Cardiac fibroblast (primary cell): ENCODE results near the gene MAMDC4.

Experiments used
- DNase-seq, 2 donors: peaks; one replicate each; pipeline versions ENCODE4 v3.0.0 to v3.0.0-alpha.2; 2010; ENCODE audit warnings: low read depth in 2 of 2
- H3K4me3 ChIP-seq, 2 donors: replicated peaks in 1 of 2; 1 replicate in 1 of 2; 2 replicates in 1 of 2; pipeline ENCODE4 v1.5.1; 2011; ENCODE audit warnings: low read depth in 2 of 2, low read length in 2 of 2, mild to moderate bottlenecking in 2 of 2, moderate library complexity in 1 of 2
- TF ChIP-seq, protein P1 (sequence below): IDR thresholded peaks from one replicate; pipeline ENCODE4 v1.5.1; 2011; ENCODE audit warnings: low read depth, mild to moderate bottlenecking, low read length, inconsistent platforms

The MAMDC4 gene

DNA sequence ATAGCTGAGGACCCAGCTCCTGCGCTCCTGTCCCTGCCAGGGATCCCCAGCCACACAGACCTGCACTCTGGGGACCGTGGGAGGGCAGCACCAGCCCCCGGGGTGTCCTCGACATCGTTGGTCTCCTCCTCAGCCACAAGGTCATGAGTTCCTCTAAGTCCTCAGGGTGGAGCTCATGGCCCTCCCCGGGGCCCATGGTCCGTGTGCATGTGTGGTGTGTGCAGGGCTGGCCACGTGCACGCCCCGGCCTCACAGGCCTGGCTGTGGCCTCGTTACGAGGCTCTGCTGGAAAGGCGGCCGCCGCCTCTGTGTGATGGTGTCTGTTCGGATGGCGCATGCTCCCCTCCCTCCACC lies 26.0 kb upstream of the MAMDC4 start:
- no peak overlapping the region for H3K4me3 ChIP-seq
- no peak for DNase-seq
- TF ChIP-seq, protein P1, sequence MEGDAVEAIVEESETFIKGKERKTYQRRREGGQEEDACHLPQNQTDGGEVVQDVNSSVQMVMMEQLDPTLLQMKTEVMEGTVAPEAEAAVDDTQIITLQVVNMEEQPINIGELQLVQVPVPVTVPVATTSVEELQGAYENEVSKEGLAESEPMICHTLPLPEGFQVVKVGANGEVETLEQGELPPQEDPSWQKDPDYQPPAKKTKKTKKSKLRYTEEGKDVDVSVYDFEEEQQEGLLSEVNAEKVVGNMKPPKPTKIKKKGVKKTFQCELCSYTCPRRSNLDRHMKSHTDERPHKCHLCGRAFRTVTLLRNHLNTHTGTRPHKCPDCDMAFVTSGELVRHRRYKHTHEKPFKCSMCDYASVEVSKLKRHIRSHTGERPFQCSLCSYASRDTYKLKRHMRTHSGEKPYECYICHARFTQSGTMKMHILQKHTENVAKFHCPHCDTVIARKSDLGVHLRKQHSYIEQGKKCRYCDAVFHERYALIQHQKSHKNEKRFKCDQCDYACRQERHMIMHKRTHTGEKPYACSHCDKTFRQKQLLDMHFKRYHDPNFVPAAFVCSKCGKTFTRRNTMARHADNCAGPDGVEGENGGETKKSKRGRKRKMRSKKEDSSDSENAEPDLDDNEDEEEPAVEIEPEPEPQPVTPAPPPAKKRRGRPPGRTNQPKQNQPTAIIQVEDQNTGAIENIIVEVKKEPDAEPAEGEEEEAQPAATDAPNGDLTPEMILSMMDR = no peak

DNA sequence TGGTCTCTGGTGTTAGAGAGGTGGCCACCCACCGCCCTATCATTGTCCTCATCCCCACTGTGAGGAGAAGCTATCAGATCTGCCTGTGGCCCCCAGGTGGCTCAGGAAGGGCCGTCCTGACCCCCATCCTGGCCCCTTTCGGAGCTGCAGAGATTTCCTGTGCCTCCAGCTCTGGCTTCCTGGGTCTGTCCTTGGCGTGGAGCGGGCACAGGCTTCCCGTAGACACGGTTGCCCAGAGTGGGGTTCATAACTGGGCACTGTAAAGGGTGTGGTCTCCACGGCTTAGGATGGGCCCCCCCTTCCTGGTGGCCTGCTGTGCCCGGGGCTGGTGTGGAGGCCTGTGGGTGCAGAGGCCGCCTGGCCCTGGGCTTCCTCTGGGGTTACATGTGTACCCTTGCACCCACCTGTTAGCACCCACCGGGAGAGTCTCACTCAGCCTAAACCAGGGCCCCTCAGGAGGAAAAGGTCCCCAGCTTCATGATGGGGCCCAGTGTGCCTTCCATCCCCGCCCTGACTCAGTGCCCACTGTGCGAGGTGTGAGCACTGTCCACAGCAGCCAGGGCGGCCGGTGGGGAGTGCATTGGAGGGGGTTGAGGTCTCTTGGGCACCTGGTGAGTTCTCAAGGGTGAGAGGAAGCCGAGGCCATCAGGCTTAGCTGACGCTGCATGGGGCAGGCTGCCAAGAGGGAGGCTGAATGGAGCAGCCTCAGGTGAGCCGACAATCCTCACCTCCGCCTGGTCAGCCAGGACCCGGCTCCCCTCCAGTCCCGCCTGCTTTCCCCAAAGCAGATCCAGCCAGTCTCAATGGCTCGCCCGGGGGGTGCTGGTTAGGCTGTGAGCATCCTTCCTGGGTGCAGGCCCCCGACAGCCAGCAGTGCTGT lies 25.2 kb upstream of the MAMDC4 start:
- DNase-seq = no peak
- TF ChIP-seq, protein P1 = no peak

DNA sequence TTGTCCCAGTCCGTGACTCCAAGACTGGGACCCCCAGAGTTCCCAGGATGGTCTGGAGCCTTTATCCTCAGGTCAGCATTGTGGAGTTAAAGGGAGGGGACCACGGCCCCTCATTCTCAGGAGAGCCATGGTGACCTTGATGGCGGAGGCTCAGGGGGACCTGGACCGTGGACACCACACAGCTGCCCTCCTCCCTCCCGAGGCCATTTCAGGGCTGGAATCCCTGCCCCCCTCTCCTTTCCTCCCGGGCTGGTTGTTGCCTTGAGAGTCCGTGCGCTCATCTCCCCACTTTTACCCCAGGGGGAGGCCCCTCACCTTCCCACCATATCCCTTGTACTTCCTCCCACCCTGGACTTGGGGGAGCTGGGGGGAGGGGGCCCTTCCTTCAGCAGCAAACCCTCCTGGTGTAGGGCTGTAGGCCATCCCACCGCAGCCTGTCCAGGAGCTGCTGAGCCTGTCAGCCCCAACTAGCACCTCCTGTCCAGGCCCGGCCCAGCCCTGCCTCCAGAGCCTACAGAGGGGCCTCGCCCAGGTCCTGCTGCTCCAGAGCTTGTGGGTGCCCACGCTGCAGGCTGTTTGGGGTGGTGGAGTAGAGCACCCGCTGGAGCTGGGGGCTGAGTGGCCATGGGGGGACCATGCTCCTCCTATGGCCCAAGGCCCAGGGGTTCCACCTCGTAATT lies 24.2 kb upstream of the MAMDC4 start:
- TF ChIP-seq, protein P1 = no peak
- no peak for DNase-seq
- no peak overlapping the region for H3K4me3 ChIP-seq

More for the DNA sequence above, 25.2 kb upstream of the MAMDC4 start:
- no peak overlapping the region for H3K4me3 ChIP-seq

DNA sequence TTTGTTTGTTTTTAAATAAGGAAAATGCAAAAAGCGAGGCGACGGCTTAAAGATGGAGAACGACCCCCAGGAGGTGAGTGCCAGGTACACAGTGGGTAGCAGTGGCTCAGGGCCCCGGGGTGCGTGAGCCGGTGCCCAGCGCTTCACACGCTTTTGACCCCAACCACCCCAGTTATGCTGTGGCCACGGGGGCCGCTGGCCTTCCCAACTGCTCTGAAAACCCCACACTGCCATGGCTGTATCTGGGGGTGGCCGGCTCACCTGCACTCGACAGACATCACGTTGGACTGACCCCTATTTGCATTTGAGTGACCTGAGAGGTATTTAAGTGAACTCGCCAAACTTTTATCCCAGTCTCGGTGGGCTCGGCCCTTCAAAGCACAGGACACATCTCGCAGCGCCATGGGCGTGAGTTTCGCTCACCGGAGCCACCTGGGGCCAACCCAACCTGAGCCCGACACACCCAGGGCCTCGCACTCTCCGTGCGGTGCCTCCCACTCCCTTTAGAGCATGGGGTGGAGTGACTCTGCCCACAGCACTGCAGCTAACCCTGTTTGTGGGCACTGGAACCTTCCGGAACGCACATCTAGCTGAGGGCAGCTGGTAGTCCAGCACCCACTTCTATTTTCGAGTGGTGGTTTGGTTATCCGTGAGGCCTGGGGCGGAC lies 23.5 kb upstream of the MAMDC4 start:
- TF ChIP-seq, protein P1 = no peak
- H3K4me3 ChIP-seq = no peak overlapping the region
- DNase-seq = no peak

DNA sequence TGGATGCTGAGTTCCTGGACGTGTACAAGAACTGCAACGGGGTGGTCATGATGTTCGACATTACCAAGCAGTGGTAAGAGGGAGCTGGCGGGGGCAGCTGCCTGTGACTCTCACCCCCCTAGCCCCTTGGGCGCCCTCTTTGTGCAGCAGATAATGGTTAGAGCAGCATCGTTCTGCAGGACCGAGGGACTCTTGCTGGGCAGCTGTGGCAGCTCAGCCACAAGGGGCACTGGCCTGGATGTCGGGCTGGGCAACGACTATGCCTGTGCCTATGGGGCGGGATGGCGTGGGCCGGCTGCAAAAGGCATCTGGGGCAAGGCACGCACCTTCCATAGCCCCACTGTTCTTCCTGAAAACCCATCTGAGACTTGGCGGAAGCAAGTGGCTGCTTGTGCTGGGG lies 22.7 kb upstream of the MAMDC4 start:
- TF ChIP-seq, protein P1 = no peak
- DNase-seq = no peak
- no peak overlapping the region for H3K4me3 ChIP-seq

DNA sequence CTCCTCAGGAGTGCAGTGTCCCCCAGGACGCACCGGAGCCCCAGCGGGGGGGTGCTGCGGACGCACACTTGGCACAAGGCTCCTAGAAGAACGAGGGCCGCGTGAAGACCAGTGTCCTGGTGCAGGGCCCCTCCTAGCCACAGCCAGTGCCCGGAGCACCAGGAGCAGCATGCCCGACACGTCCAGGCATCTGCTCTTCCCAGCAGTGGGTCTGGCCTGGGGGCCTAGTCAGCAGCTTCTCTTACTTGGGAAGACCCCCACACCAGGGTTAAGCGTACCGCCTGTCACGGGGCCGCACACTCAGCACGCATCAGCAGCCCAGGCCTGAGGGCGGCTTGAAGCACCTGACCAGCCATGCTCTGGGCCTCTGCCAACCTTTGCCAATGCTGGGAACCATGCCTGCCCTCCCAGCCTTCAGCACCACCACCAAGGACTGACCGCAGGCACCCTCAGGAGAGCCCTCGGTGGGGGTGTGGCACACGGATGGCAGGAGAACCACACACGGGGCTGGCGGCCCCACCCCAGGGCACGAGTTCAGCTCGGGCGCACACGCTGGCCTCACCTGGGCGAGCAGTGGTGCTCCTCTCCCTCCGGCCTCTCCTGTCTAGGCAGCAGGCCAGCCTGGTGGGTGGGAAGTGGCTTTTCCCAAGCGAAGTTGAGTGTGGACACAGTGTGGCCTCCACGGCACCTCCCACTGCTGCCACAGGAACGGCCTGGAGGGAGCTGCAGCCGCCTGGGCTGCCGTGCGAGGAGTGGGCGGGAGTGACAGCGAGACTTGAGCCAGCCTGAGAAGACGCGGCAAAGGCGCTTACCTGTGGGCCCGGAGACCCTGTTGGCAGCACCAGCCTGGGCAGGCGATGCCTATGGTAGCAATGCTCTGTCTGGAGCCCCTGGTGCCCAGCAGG lies 21.9 kb upstream of the MAMDC4 start:
- H3K4me3 ChIP-seq = no peak overlapping the region
- TF ChIP-seq, protein P1 = no peak
- DNase-seq = no peak
